Fibroblast of peridontal ligament (primary cell): ENCODE results near the gene GGA3.
"Not testable (repeated sequence)": the region's sequence is repeated elsewhere in the genome, so short reads cannot be mapped to it uniquely, and the experiment has no call there.

ENCODE experiments used
- DNase-seq: peaks from one replicate; pipeline ENCODE4 v3.0.0-alpha.2; 2010; ENCODE audit errors: extremely low read depth

GGA3 gene

GRCh38 chr17:75273977-75274708 is 12.7 kb upstream of the GGA3 start:
- peak; percentile 78 for DNase-seq

DNA sequence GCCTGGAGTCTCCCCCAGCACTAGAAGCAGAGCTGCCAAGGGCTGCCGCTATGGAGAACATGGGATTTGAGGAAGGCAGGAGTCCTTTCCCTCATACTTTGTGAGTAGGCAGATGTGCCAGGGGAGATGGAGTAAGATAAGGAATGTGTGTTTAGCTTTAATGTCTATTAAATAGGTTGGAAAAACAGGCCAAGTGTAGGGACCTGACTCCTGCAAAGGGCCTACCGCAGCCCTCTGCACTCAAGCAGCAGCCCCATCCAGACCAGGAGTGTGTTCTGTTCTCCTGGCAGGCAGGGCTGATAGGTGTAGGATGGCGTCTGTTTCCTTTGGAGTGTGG is 11.4 kb upstream of the GGA3 start:
- peak; percentile 27 for DNase-seq

DNA sequence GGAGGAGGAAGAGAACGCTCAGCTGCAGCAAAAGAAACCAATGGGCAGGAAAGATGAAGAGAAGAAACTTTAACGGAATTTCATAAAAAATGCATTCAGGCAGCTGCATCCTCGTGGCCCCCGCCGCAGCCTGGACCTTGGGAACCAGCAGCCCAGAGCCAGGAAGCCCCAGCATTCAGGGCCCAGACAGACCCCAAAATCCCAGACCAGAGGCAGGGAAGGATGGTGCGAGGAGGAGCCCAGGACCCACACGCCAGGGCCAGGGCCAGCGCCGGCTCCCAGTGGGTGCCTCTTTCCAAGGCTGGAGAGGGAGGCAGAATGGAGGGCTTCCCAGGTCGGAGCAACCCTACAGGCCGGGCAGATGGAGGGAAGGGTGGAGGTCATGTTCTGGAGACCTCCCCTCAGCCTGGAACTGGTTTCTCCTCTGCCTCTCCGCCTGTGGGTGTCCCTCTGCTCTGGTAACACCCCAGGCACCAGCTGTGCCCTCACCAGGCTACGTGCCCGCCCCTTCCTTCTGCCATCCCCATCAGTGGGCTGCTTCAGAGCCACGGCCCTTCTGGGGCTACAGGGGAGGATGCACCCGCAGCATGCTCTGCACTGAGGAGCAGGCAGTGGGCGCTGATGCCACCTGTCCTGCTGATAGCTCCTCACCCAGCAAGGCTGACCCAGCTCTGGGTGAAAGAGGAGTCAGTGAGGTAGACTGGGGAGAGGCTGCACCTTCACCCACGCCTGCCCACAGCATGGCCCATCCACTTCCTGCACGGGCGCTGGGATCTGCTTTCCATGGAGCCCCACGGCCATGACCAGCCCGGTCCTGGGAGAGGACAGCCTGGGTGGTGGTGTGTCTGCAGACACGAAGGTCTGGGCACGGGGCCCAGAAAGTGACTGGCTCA is 10.8 kb upstream of the GGA3 start:
- DNase-seq = no peak

DNA sequence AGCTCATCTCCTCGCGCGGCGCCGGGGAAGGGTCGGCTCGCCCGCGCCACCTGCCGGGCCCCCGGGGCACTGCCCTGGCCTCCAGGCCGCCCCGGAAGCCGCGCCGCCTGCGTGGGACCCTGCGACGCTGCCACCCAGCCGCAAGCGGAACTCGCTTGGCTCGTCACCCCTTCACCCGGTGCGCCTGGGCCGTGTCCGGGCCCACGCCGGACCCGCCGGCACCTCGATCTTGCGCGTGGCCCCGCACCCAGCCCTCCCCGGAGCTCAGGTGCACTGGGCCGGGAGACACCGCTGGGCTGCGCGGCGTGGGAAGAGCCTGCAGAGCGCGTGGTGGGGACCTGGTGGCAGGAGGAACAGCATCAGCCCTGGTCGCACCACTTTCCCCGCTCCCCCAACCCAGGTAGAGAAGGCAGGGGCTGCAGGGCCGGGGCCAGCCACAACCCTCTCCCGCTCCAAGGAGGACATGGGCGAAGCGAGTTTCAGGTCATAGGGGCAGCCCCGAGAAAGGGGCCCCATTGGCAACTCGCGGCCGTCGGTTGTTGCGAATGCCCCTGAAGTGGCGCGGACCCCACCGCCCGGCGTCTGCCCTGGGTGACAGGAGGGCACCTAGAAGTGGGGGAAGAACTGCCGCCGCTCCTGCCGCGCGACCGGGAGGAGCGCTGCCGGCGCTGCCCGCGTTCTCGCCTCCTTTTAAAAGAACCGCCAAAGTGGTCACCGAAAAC is 10.0 kb upstream of the GGA3 start:
- DNase-seq = peak; percentile 40

DNA sequence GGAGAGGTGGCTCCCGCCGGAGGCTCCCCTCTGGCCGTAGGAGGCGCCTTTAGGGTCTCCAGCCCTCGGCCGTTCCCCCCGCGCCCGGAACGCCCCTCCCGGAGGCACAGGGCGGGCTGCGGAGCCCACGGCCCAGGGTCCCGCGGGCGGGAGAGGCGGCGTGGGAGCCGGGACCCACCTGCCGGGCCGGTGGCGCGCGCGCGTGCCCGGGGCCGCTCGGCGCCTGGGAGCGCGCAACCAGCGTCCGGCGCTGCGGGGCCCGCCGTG is 9.5 kb upstream of the GGA3 start, which contains the start of gene MIF4GD:
MIF4GD (minus strand) TSS at position 266 of the 267 bp plus-strand sequence. CDS start 1,036 bp downstream, outside the sequence.
- no peak for DNase-seq

DNA sequence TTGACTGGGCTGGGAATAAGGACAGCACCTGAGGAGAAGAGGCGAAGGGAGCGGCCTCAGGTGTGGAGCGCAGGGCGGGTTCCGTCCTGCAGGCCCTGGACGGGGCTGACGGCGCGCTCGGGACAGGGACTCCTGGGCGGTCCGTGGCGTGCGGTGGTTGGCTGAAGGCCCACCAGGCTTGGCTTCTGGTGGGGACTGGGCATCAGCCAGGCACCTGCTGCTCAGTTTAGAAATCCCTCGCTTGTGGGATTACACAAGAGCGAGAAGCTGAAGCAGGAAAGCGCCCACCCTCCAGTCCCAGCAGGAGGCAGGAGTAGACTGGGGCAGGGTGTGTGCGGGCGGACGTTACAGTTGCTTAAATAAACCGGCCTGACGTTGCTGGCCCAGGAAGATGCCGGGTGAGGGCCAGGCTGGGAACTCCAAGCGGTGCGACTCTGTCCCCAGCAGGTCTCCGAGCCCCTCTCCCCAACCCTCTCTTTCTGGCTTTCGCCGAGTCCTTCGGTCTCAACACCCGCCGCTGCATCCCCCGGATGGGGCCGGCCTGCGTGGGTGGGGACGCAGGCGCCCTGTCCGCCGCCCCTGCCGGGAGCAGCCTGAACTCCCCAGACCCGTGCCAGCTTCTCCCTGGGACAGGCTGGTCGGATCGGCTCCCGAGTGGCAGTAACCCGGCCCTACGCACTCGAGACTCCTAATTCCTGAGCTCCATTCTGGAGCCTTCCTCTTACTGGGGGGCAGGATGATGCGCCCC is 9.0 kb upstream of the GGA3 start:
- peak; percentile 67 for DNase-seq

DNA sequence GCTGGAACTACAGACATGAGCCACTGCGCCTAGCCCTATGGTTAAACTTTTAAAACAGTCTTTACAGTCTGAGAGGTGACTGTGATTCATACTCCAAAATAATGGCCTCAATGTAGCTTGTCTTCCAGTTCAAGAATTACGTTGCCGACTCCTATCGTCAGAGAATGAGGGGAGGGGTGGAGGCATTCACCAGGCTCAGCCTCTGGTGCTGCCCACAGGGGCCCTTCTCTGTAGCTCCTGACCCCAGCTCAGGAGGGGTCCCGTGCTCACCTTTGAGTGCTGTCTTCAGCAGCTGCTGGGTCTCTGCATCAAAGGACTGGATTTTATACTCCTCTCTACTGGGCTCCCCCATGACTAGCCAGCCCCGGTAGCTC is 8.4 kb upstream of the GGA3 start:
- no peak for DNase-seq

DNA sequence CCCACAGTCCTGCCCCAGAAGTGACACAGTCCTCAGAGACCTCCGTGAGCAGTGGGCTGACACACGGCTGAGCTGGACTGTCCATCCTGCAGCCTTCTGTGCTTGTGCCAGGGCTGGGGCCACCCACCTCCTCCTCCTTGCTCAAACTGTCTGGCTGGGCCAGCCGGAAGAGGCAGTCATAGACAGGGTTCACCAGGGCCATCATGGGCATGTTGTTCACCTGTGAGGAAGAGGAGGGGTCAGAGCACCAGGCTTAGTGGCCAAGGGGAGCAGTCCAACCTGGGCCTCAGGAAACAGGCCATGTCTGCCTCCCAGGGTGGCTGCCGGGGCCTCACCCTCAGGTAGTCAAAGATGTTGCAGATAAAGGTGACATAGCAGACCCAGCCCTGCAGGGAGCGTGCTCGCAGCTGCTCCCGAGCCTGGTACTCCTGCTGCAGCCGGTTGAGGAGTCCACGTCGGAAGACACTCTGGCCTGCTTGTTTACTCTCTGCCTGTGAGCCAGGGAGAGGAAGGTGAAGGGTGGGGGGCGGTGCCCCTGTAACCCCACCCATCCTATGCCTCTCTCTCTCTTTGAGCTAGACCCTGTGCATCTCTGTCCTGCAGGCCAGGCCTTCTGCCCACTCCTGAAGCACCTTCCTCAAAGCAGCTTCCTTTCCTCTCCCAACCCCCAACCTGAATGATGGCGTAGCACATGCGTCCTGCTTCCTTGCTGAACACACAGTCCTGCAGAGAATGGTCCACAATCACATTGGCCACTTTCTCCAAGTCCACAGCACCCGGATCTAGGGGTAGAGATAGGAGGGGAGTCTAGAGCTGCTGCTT is 6.2 kb upstream of the GGA3 start:
- DNase-seq = no peak

DNA sequence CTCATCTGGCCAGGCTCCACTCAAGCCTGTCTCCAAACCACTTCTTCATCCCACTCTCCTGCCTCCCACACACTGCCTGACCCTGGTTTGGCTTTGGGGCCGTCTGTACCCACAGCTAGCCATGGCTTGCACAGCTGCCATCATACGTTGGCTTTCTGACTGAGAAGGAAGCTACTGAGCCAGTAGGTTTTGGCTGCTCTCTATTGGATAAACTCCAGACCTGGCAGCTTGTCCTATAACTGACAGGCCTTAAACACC is 5.7 kb upstream of the GGA3 start:
- no peak for DNase-seq

- DNase-seq = no peak
Measured at GRCh38 chr17:75266316-75267152, 5.1 kb upstream of the GGA3 start.

GRCh38 chr17:75265614-75266315 is 4.4 kb upstream of the GGA3 start:
- no peak for DNase-seq

GRCh38 chr17:75263055-75263454 is 1.6 kb upstream of the GGA3 start:
- no peak for DNase-seq

DNA sequence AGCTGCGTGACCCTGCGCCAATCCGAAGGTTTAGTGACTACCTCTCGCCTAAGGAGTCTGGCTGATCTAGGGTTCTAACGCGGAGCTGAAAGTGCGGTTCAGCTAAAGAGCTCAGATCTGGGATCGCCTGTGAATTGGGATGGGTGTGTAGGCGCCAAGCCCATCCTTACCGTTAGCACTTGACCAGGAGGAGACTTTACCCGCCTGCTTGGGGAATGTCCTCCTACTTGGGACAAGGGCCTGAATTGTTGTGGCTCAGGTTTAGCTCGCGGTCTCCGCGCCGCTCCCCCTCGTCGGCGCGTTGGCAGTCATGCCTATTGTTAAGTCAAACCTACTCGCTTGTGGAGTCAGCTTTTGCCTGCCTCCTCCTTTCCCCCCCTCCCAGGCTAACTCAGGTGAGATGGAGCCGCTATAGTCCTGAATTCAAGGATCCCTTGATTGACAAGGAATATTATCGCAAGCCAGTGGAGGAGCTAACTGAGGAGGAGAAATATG is 753 bp upstream of the GGA3 start:
- DNase-seq = no peak

GRCh38 chr17:75260641-75261335 is 618 bp downstream of the GGA3 start:
- no peak for DNase-seq

DNA sequence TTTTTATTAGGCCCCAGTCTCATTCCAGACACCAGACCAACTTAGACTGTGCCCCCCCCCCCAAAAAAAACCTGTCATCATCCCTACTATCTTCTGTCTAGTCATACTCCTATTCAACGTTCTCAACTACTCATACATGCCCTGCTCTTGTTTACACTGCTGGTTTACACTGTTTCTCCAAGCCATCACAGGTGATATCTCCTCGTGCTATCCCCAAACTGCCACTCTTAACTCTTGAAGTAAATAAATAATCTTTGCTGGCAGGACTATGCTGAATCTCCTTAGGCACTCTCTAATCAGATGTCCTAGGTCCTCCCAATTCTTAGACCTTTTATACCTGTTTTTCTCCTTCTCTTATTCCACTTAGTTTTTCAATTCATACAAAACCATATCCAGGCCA is 4.2 kb downstream of the GGA3 start:
- DNase-seq = not testable (repeated sequence)

- DNase-seq = not testable (repeated sequence)
Measured at GRCh38 chr17:75255954-75256698, 5.3 kb downstream of the GGA3 start.

DNA sequence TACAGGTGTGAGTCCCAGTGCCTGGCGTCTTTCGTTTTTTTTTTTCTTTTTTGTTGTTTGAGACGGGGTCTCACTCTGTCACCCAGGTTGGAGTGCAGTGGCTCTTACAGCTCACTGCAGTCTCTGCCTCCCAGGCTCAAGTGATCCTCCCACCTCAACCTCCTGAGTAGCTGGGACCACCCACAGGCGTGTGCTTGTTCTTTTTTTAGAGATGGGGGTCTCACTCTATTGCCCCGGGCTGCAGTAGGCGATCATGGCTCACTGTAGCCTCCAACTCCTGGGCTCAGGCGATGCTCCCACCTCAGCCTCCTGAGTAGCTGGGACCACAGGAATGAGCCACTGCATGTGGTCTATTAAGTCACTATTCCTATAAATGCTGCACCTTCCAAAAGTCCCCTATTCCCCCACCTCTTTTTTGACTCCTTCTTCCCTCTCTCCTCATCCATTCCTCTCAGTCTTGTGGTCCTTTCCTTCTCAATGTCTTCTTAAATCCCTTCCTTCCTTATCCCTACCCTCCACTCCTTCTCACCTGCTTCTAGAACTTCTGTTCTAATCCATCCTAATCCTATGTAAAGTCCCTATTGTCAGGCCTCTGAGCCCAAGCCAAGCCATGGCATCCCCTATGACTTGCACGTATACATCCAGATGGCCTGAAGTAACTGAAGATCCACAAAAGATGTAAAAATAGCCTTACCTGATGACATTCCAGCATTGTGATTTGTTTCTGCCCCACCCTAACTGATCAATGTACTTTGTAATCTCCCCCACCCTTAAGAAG is 9.2 kb downstream of the GGA3 start:
- no peak for DNase-seq
